ENCODE results near the gene SLC37A1.

The SLC37A1 gene

DNA sequence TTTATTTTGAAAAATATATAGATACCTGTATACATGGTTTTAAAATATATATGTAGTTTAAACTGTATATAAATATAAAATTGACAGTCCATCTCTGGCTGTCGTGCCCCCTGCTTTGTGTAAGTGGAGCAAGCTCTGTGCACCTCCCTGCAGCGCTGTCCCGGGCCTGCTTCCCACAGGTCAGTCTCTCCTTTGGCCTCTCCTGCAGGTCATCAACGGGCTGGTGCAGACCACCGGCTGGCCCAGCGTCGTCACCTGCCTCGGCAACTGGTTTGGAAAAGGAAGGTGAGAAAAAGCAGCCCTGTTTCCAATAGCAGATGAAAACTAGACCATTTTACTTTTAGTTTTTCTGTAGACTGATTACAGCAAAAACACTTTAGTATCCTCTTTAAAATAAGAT, 28.5 kb downstream of the SLC37A1 start:
- DNase-seq (ENCODE audit: low read depth in 1 of 2, low spot score in 1 of 2), result no peak

- DNase-seq (ENCODE audit: low read depth in 1 of 2, low spot score in 1 of 2), result no peak
Measured at GRCh38 chr21:42542596-42542995, 28.9 kb downstream of the SLC37A1 start.

DNA sequence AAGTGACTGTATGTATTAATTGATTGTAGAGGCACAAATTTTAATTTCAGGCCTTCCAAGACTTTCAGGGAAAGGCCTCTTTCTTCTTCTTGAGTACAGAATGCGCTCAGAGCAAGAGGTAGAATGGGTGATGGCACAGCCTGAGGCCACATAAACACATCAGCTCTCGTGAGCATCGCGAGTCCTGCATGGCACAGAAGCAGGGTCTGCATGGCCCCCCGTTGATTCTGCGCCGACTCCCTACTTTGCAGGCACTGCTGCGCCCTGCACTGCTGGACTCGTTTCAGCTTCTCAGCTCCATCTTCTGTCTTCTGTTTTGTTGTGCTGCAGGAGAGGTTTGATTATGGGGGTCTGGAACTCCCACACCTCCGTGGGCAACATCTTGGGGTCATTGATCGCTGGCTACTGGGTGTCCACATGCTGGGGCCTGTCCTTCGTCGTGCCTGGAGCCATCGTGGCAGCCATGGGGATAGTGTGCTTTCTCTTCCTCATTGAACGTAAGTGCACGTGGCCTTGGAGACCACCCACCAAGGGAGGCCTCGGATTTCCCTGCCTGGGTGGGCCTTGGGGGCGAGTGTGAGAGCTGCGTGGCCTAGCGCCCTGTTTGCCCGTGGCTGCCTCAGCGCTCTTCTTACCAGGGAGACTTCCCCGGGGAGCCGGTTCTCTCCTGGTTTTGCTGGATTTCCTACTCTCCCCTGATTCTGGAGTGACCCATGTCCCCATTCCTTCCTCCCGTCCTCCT, 29.6 kb downstream of the SLC37A1 start:
- DNase-seq (ENCODE audit: low read depth in 1 of 2, low spot score in 1 of 2), result no peak

DNA sequence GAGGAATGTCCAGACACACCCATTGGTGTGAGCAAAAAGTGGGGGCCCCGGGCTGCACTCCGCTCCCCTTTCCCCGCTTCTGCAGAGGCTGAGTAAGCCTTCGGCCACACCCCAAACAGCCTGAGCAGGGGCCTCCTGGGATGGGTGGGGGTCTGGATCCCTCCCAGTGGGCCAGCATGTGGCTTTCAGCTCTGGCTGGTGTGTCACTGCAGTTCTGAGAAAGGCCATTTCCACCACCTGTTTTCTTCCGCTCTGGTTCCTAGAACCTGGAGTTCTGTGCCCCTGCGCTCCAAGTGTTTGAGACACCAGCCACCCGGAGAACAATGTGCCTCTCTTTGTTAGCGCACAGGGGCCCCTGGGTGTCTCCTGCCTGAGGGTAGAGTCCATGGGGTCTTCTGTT, 30.9 kb downstream of the SLC37A1 start:
- no peak for DNase-seq (ENCODE audit: low read depth in 1 of 2, low spot score in 1 of 2)

DNA sequence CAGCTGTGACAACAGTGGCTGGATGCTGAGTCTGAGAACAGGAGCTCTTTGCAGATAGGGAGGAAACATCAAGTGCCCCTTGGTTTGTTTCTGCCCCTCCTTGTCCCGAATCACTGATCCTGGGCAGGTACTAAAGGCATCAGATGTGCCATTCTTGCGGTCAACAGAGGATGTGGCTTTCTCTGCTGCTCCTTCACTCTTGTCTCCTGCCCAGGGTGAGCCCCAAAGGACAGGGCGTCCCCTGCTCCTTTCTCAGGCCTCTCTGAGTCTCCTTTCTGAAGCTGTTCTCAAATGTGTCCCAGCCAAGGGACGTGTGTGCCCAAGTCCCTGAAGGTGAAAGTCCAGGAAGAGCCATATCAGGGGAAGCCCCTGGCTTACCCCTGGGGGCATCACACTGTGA, 31.7 kb downstream of the SLC37A1 start:
- DNase-seq (ENCODE audit: low read depth in 1 of 2, low spot score in 1 of 2), result no peak

- DNase-seq (ENCODE audit: low read depth in 1 of 2, low spot score in 1 of 2), result no peak
Measured at GRCh38 chr21:42545745-42546144, 32.1 kb downstream of the SLC37A1 start.

DNA sequence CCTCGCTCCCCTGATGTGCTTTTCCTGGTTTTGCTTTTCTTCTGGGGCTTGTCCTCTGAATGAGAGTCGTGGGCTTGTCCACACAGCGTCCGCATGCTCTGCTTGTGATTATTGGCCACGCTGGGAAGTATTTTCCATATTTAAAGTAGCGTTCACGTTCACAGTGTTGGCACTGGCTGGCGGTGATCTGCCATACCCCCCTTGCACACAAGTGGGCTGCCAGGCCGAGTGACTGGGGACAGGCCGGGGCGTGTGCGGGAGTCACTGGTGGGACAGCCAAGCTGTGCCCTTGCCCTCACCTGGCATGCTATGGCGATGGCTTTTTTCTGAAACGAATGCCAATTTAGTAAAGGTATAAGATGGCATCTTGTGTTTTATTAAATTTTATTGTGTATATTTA, 32.8 kb downstream of the SLC37A1 start:
- DNase-seq (ENCODE audit: low read depth in 1 of 2, low spot score in 1 of 2), result no peak

DNA sequence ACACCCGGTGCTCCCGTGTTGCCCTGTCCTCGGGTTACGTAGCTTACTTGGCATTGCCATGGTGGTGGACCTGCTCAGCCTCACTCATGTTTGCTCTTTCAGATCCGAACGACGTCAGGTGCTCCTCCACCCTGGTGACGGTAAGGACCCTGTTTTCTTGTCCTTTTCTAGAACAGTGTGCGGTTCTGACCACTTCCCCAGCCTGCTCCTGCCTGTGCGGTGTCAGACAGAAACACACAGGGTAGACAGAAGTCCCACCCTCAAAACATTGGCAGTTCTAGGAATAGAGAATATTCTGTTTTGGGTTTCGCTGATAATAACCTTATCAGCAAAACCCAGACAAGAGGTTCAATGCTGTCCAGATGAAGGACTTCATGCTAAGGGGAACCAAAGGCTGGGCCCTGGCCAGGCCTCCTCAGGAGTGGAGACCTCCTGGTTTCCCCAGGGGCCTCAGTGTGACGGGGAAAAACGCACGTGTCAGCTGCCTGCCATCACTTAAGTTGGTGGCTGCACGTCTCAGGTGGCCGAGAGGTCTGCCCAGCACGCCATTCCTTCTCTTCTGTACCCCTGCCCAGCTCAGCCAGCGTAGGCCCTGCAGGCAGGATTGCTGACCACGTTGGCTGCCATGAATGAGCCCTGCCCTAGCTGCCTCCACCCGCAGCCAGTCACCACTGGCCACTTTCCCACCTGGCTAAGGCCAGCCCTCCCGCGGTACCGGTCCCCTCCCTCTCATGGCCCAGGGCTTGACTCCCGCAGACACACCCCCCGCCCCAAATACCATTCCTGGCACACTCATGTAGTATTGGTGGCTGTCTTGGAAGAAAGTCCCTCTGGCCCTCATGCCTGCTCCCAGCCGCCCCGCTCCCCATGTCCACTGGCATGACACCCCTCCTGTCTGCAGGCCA, 33.6 kb downstream of the SLC37A1 start:
- no peak for DNase-seq (ENCODE audit: low read depth in 1 of 2, low spot score in 1 of 2)

GRCh38 chr21:42547906-42548365, 34.3 kb downstream of the SLC37A1 start:
- DNase-seq (ENCODE audit: low read depth in 1 of 2, low spot score in 1 of 2), result no peak

DNA sequence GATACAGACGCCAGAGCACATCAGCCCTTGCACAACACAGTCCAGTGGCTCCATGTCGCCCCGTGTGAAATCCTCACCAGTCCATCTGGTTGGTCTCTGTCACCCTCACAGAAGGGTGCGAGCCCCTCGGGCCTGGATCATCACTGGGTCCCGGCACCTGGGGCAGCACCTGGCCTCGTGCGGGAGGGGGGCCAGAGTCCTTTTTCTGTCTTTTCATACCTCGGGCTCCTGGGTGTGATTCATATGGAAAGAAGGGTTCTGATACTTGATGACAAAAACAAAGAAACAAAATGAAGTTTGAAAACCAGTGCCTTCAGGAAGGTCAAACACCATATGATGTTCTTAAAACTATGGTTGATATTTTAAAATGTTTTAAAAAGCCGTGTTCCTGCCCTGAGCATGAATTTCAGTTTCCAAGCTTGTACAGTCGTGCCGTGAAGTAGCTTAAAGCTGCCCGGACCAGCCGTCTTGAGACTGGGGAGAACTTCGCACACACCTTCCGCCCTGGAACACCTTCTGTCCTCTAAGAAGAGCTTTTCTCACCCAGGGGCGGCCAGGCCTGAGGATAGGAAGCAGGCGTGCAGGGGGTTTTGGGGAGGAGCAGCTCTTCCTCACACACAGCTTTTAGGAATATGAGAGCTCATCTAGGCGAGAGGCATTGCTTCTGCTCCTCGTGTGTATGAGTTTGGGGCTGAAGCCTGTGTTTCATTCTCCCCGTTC, 35.2 kb downstream of the SLC37A1 start:
- no peak for DNase-seq (ENCODE audit: low read depth in 1 of 2, low spot score in 1 of 2)

DNA sequence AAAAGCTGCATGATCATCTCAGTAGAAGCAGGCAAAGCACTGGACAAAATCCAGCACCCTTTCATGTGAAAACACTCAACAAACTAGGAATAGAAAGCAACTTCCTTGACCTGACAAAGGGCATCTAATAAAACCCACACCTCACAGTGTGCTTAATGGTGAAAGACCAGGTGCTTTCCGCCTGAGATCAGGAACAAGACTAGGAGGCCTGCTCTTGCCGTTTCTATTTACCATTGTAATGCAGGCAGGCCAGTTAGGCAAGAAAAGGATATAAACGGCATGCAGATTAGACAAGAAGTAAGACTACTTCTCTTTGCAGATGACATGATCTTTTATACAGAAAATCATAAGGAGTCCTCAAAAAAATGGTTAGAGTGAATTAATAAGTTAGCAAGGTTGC, 37.2 kb downstream of the SLC37A1 start:
- DNase-seq (ENCODE audit: low read depth in 1 of 2, low spot score in 1 of 2), result no peak

GRCh38 chr21:42552407-42553336, 39.0 kb downstream of the SLC37A1 start:
- no peak for DNase-seq (ENCODE audit: low read depth in 1 of 2, low spot score in 1 of 2)

DNA sequence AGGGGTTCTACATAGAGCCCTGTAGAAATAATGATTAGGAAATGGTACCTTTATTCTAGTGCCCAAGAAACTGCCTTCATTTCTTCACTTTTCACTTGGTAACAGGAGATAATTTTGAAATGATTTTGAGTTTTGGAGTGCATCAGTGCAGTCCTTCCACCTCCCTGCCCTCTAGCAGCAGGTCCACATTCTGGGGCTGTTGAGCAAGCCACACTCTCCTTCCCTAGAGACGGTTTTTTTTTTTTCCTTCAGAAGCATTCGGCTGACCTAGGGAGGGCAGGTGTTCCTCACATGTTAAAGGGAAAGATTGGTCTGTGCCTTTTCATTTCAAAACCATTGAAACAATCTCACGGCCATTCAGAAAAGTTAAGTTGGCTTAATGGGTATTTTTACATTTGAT, 39.8 kb downstream of the SLC37A1 start:
- DNase-seq (ENCODE audit: low read depth in 1 of 2, low spot score in 1 of 2), result no peak

DNA sequence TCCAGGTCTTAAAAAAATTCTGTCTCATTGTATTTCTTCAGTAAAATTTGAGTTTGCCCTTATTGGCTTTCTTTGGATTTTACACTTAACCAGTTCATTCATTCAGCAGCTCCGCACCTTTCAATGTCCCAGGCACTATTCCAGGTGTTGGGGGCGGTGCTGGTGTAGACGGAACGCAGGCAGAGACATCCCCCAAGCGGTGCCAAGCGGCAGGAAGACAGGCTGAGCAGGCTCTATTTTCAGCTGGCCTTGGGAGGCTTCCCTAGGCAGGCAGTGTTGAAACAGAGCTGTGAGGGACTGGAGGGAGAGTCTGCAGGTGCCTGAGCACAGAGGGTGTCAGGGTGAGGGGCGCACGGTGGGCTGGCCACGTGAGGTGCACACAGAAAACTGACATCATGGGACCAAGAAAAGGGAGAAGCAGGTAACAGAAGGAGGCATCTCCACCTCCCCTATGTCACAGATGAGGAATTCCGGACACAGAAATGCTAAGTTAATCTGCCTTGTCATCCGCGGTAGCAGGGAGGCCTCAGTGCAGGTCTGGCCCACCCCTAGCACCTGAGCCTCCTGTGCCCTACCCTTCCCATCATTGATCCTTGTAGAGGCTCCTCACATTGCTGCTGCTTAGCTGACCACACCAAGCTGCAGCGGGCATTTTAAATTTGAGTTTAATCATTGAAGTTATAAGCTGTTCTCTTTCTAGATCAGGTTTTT, 40.8 kb downstream of the SLC37A1 start:
- DNase-seq (ENCODE audit: low read depth in 1 of 2, low spot score in 1 of 2), result no peak

GRCh38 chr21:42555756-42556438, 42.2 kb downstream of the SLC37A1 start:
- no peak for DNase-seq (ENCODE audit: low read depth in 1 of 2, low spot score in 1 of 2)

DNA sequence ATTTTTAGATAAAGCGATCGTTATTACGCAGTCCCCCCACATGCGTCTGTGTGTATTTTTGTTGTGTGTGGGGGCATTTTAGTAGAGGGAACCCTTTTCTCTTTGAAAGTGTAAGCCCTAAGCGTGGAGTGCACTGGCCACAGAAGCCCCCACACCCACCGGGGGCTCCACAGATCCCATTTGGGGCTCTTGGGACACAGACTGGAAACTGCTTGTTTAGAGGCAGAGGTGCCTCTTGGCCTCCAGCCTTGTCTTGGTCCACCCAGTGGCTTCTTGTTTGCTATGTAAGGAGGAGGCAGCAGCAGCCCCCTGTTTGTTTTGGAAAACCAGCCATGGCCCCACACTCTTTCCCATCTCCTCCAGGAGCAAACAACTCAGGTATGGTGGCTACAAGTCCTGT, 42.8 kb downstream of the SLC37A1 start:
- DNase-seq (ENCODE audit: low read depth in 1 of 2, low spot score in 1 of 2), result no peak

DNA sequence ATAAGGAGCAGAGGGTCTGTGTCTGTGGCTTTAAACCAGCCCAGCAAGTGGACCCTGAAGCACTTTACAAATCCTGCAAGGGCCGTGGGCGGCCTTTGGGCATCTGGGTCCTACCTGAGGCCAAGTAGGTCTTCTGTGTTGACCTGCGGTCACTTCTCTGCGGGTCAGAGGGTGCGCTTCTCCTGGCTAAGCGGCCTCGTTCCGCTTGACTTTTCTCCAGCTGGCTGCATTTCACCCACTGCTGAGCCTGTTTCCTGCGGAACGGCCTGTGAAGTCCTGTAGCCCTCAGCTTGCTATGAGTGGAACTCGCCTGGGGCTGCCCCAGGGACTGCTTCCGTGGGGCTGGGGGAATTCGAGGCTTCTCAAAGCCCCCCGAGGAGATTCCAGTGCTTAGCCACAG, 43.3 kb downstream of the SLC37A1 start:
- DNase-seq (ENCODE audit: low read depth in 1 of 2, low spot score in 1 of 2), result no peak

GRCh38 chr21:42557420-42557819, 43.8 kb downstream of the SLC37A1 start:
- no peak for DNase-seq (ENCODE audit: low read depth in 1 of 2, low spot score in 1 of 2)

GRCh38 chr21:42558368-42558767, 44.7 kb downstream of the SLC37A1 start:
- no peak for DNase-seq (ENCODE audit: low read depth in 1 of 2, low spot score in 1 of 2)

All from activated CD4-positive, alpha-beta T cell treated with anti-CD3 and anti-CD28 coated beads, Interleukin-2, amount 50 U/mL, for 24 hours (primary cell).